H1 (cell line): ENCODE results near the gene FRAT2.

ENCODE experiments used
- BACH1 ChIP-seq: IDR thresholded peaks from 2 replicates; pipeline ENCODE4 v1.6.1; 2012; ENCODE audit warnings: low read length, improper control_type of control experiment
- CHD1 ChIP-seq: IDR thresholded peaks from 2 replicates; pipeline ENCODE4 v1.6.1; 2012; ENCODE audit warnings: low read depth, low read length, improper control_type of control experiment
- EGR1 ChIP-seq: IDR thresholded peaks from 2 replicates; pipeline ENCODE4 v1.6.1; 2011; ENCODE audit warnings: low read depth, low read length, borderline replicate concordance
- EP300 ChIP-seq, 2 experiments: IDR thresholded peaks; 1 replicate in 1 of 2; 2 replicates in 1 of 2; pipeline ENCODE4 v1.6.1; 2011 to 2012; ENCODE audit warnings: low read depth in 2 of 2, low read length in 2 of 2, mild to moderate bottlenecking in 2 of 2, borderline replicate concordance in 1 of 2, inconsistent platforms in 1 of 2, moderate library complexity in 1 of 2
- GABPA ChIP-seq: IDR thresholded peaks from 2 replicates; pipeline ENCODE4 v1.6.1; 2011; ENCODE audit warnings: mild to moderate bottlenecking, low read length, moderate library complexity, borderline replicate concordance; ENCODE audit not compliant: insufficient read depth
- JUN ChIP-seq: IDR thresholded peaks from 2 replicates; pipeline ENCODE4 v1.6.1; 2011; ENCODE audit warnings: low read depth, mild to moderate bottlenecking, improper control_type of control experiment, low read length
- POLR2A ChIP-seq, 2 experiments: IDR thresholded peaks; 1 replicate in 1 of 2; 2 replicates in 1 of 2; pipeline ENCODE4 v1.6.1; 2011; ENCODE audit warnings: low read depth in 2 of 2, low read length in 2 of 2, mild to moderate bottlenecking in 2 of 2; ENCODE audit errors: control extremely low read depth in 1 of 2
- POLR2AphosphoS5 ChIP-seq: IDR thresholded peaks from 2 replicates; pipeline ENCODE4 v1.6.1; 2011; ENCODE audit warnings: low read depth, low read length
- RAD21 ChIP-seq, 2 experiments: IDR thresholded peaks in 1 of 2; conservative IDR thresholded peaks in 1 of 2; 2 replicates each; pipeline ENCODE4 v1.6.1; 2011; ENCODE audit warnings: low read depth in 2 of 2, low read length in 2 of 2, improper control_type of control experiment in 1 of 2, inconsistent platforms in 1 of 2, mild to moderate bottlenecking in 1 of 2, moderate library complexity in 1 of 2
- SIX5 ChIP-seq: IDR thresholded peaks from 2 replicates; pipeline ENCODE4 v1.6.1; 2011; ENCODE audit warnings: mild to moderate bottlenecking, low read depth, low read length
- TAF1 ChIP-seq: IDR thresholded peaks from 2 replicates; pipeline ENCODE4 v1.6.1; 2011; ENCODE audit warnings: mild to moderate bottlenecking, low read depth, low read length
- TAF7 ChIP-seq: optimal IDR thresholded peaks from 2 replicates; pipeline ENCODE3; 2011; ENCODE audit warnings: low read depth, mild to moderate bottlenecking, inconsistent platforms, low read length, moderate library complexity, borderline replicate concordance
- YY1 ChIP-seq: IDR thresholded peaks from 2 replicates; pipeline ENCODE4 v1.6.1; 2011; ENCODE audit warnings: low read depth, mild to moderate bottlenecking, low read length
- TF ChIP-seq, protein P1 (sequence below), 3 experiments: IDR thresholded peaks; 1 replicate in 2 of 3; 2 replicates in 1 of 3; pipeline versions ENCODE4 v1.5.1 to v1.6.1; 2011; ENCODE audit warnings: low read length in 3 of 3, mild to moderate bottlenecking in 3 of 3, inconsistent platforms in 2 of 3, low read depth in 1 of 3, moderate library complexity in 1 of 3; ENCODE audit not compliant: insufficient read depth in 1 of 3; ENCODE audit errors: control extremely low read depth in 1 of 3

DNA sequence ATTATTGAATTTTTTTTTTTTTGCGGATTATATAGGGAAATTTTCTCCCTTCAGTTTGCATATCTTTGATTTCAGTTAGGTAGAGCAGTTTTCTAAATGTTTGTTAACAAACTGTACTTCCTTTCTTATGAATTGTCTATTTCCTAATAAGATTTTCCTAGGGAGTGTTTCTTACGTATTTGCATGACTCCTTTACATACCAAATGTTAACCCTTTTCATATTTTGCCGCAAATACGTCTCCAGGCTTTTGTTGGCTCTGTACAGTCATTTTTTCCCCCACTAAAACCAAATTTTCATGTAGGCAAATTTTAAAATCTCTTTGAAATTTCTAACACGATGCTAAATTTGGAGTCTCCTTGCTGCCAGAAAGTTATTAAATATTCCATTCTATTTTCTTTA is 1.9 kb upstream of the FRAT2 start:
- TF ChIP-seq TAF1 (no peak), YY1 (no peak), RAD21 (IDR thresholded peaks at IDR 0.05 in 1 of 2, conservative IDR thresholded peaks at IDR 0.05 in 1 of 2; ENCODE audit: low read depth in 2 of 2, low read length in 2 of 2) (no peak), TAF7 (no peak), BACH1 (no peak), EGR1 (no peak), EP300 (IDR thresholded peaks at IDR 0.05; ENCODE audit: borderline replicate concordance in 1 of 2, low read depth in 2 of 2, low read length in 2 of 2) (no peak), SIX5 (no peak), POLR2AphosphoS5 (no peak), JUN (no peak), GABPA (no peak), POLR2A (IDR thresholded peaks at IDR 0.05; ENCODE audit: control extremely low read depth in 1 of 2, low read depth in 2 of 2, low read length in 2 of 2) (no peak), CHD1 (no peak)
- TF ChIP-seq, protein P1, sequence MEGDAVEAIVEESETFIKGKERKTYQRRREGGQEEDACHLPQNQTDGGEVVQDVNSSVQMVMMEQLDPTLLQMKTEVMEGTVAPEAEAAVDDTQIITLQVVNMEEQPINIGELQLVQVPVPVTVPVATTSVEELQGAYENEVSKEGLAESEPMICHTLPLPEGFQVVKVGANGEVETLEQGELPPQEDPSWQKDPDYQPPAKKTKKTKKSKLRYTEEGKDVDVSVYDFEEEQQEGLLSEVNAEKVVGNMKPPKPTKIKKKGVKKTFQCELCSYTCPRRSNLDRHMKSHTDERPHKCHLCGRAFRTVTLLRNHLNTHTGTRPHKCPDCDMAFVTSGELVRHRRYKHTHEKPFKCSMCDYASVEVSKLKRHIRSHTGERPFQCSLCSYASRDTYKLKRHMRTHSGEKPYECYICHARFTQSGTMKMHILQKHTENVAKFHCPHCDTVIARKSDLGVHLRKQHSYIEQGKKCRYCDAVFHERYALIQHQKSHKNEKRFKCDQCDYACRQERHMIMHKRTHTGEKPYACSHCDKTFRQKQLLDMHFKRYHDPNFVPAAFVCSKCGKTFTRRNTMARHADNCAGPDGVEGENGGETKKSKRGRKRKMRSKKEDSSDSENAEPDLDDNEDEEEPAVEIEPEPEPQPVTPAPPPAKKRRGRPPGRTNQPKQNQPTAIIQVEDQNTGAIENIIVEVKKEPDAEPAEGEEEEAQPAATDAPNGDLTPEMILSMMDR (IDR thresholded peaks at IDR 0.05; ENCODE audit: control extremely low read depth in 1 of 3, insufficient read depth in 1 of 3, low read depth in 1 of 3, low read length in 3 of 3): no peak
